Measurements from ENCODE around the gene REXO5. TPM values are rescaled to one million over a fixed set of nuclear protein-coding genes. Genes with fewer than 3 reads are reported as not detected.

Gene REXO5
- total RNA-seq, 1 experiment from 2014 or later: 6.7 TPM

GRCh38 chr16:20803192-20803560 lies 3.2 kb upstream of the REXO5 start:
- no peak overlapping the region for H3K27ac Mint-ChIP-seq
- no peak overlapping the region for H3K4me2 ChIP-seq (ENCODE audit: insufficient read depth, insufficient read length, low read length)
- H3T11ph ChIP-seq (ENCODE audit: low read length): no peak overlapping the region

More at GRCh38 chr16:20803192-20803560, 3.2 kb upstream of the REXO5 start:
- no peak overlapping the region for H2BK15ac ChIP-seq (ENCODE audit: low read depth, low read length)
- H2BK120ac ChIP-seq (ENCODE audit: low read depth, low read length, poor library complexity, severe bottlenecking): no peak overlapping the region
- peaks cover 0 to 16% (median 13%) of the 10 kb centered on the region in 3 experiments; a peak in 4 of 7 replicates for H3K36me3 Mint-ChIP-seq (ENCODE audit: insufficient read depth in 1 of 3, low read depth in 3 of 3)
- H3K9me3 ChIP-seq (ENCODE audit: control insufficient read depth, low read depth, low read length): no peaks in the 10 kb centered on the region
- no peaks in the 10 kb centered on the region for H3K79me2 ChIP-seq (ENCODE audit: insufficient read depth, low read length)
- H4K5ac ChIP-seq (ENCODE audit: insufficient read length, low read depth, low read length): no peak overlapping the region
- no CpG with 5 or more reads among the region's 2 CpGs for WGBS (ENCODE audit: extremely low coverage, insufficient read length, low lambda C conversion rate)
- H3K27me3 Mint-ChIP-seq (ENCODE audit: low read depth): no peaks in the 10 kb centered on the region
- no peak overlapping the region for H2BK5ac ChIP-seq (ENCODE audit: insufficient read length, low read length)
- no peaks in the 10 kb centered on the region for H3K79me1 ChIP-seq (ENCODE audit: insufficient read depth, low read depth, low read length, poor library complexity, severe bottlenecking)
- no peak overlapping the region for H3K14ac ChIP-seq (ENCODE audit: insufficient read depth, low read length)
- peaks cover 2% of the 10 kb centered on the region for H3K23me2 ChIP-seq (ENCODE audit: insufficient read length, low read depth, low read length, poor library complexity, severe bottlenecking)
- no peak overlapping the region for H4K8ac ChIP-seq (replicated peaks; ENCODE audit: insufficient read length, low read depth, low read length)
- H3K18ac ChIP-seq (ENCODE audit: insufficient read length, low read depth, low read length): no peak overlapping the region
- H3K4me3 Mint-ChIP-seq: no peak overlapping the region
- H3K23ac ChIP-seq (ENCODE audit: insufficient read length, low read depth, low read length): no peak overlapping the region
- DNase-seq: no peak
- H3K27me3 ChIP-seq (ENCODE audit: insufficient read depth, low read length): no peaks in the 10 kb centered on the region
- no peak for TF ChIP-seq CTCF (conservative IDR thresholded peaks at IDR 0.05)
- H3K4me1 ChIP-seq (ENCODE audit: insufficient read depth, low read length): no peaks in the 10 kb centered on the region
- H2BK20ac ChIP-seq (ENCODE audit: low read depth, low read length, poor library complexity, severe bottlenecking): no peak overlapping the region
- no peak overlapping the region for H3K27ac ChIP-seq (ENCODE audit: insufficient read length, low read depth, low read length)
- H2BK12ac ChIP-seq (ENCODE audit: insufficient read length, low read depth, low read length): no peak overlapping the region
- no peak overlapping the region for H4K91ac ChIP-seq (ENCODE audit: insufficient read length, low read depth, low read length)
- no peak overlapping the region for H3K9ac ChIP-seq (ENCODE audit: extremely low read depth, insufficient read length, low read length)
- no peak overlapping the region for H3K4ac ChIP-seq (ENCODE audit: low read depth, low read length)
- H4K20me1 ChIP-seq (ENCODE audit: control insufficient read depth, insufficient read depth, insufficient read length): no peaks in the 10 kb centered on the region
- no peak overlapping the region for H3K56ac ChIP-seq (ENCODE audit: insufficient read length, low read depth, low read length)
- peaks cover 9 to 13% of the 10 kb centered on the region in 2 experiments for H3K4me1 Mint-ChIP-seq
- no peak overlapping the region for H2AFZ ChIP-seq (ENCODE audit: low read length)
- no peak overlapping the region for H2AK5ac ChIP-seq (ENCODE audit: insufficient read length, low read length)
- H3K9me3 Mint-ChIP-seq: no peaks in the 10 kb centered on the region

All from H9 (cell line).